ENCODE results near the gene GABBR1.

The GABBR1 gene

GRCh38 chr6:29653452-29654038, 20.6 kb upstream of the GABBR1 start:
- peak; percentile 91 for DNase-seq (ENCODE audit: low spot score)

- no peak for DNase-seq (ENCODE audit: low spot score)
Observed at GRCh38 chr6:29652198-29652584, 19.2 kb upstream of the GABBR1 start.

GRCh38 chr6:29651413-29652197, 18.6 kb upstream of the GABBR1 start:
- peak; percentile 66 for DNase-seq (ENCODE audit: low spot score)

GRCh38 chr6:29649701-29650673, 17.0 kb upstream of the GABBR1 start:
- DNase-seq (ENCODE audit: low spot score), result peak; percentile 100

GRCh38 chr6:29647927-29648642, 15.1 kb upstream of the GABBR1 start:
- peak; percentile 56 for DNase-seq (ENCODE audit: low spot score)

GRCh38 chr6:29641430-29642148, 8.6 kb upstream of the GABBR1 start:
- DNase-seq (ENCODE audit: low spot score), result no peak

GRCh38 chr6:29637247-29637646, 4.3 kb upstream of the GABBR1 start:
- no peak for DNase-seq (ENCODE audit: low spot score)

- peak; percentile 80 for DNase-seq (ENCODE audit: low spot score)
Observed at GRCh38 chr6:29633534-29633905, 537 bp upstream of the GABBR1 start.

- DNase-seq (ENCODE audit: low spot score), result peak; percentile 76
Observed at GRCh38 chr6:29631860-29632731, 887 bp downstream of the GABBR1 start.

- peak; percentile 28 for DNase-seq (ENCODE audit: low spot score)
Observed at GRCh38 chr6:29631209-29631810, 1.7 kb downstream of the GABBR1 start.

GRCh38 chr6:29630315-29630714, 2.7 kb downstream of the GABBR1 start:
- no peak for DNase-seq (ENCODE audit: low spot score)

- DNase-seq (ENCODE audit: low spot score), result peak; percentile 16
Observed at GRCh38 chr6:29629571-29629970, 3.4 kb downstream of the GABBR1 start.

GRCh38 chr6:29628419-29629281, 4.3 kb downstream of the GABBR1 start:
- DNase-seq (ENCODE audit: low spot score), result peak; percentile 87

- peak; percentile 51 for DNase-seq (ENCODE audit: low spot score)
Observed at GRCh38 chr6:29627755-29628418, 5.1 kb downstream of the GABBR1 start.

GRCh38 chr6:29626948-29627754, 5.8 kb downstream of the GABBR1 start:
- peak; percentile 14 for DNase-seq (ENCODE audit: low spot score)

GRCh38 chr6:29625337-29625930, 7.5 kb downstream of the GABBR1 start:
- DNase-seq (ENCODE audit: low spot score), result no peak

- peak; percentile 17 for DNase-seq (ENCODE audit: low spot score)
Observed at GRCh38 chr6:29624520-29624961, 8.4 kb downstream of the GABBR1 start.

Data from cerebellar cortex (tissue), 1 donor.